ENCODE results near the gene ALDH7A1.
"Not testable (repeated sequence)": the region's sequence is repeated elsewhere in the genome, so short reads cannot be mapped to it uniquely, and the experiment has no call there.

The ALDH7A1 gene

DNA sequence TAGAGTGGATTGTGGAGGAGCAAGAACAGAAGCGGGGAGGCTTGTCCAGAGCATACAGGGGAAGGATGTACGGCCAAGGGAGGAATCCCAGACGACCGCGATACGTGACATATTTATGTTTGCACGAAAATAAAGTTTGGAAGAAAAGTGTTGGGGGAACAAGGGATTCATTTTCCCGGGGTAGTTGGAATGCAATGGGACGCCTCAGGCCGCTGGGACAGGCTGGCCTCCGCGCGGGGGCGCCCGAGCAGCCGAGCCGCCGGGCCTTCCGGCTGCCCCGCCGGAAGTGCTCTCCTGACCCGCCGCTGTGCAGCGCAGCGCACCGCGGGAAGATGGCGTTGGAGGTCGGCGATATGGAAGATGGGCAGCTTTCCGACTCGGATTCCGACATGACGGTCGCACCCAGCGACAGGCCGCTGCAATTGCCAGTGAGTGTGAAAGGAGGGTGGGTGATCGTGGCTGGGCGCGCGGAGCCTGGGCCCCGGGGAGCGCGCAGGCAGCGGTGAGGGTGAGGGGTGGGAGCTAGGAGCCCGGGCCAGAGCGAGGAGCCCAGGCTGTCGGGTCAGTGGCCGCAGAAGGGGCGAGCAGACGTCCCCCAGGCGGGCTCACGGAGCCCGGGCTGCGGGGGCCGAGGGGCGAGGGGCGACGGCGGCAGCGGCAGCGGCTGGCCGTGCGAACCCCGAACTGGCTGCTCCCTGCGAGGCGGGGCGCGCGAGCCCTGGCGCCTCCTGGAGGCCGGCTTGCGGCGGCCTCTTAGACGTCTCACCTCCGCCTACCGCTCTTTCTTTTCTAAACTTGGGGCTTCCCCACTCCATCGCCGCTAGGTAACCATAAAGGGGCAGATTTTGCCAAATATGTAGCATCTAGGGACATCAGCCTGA lies 5.9 kb upstream of the ALDH7A1 start, which contains the start of gene PHAX:
PHAX (plus strand) TSS at position 317 of the 881 bp plus-strand sequence; CDS start at position 333, 16 bp downstream.
- TF ChIP-seq, protein P1, sequence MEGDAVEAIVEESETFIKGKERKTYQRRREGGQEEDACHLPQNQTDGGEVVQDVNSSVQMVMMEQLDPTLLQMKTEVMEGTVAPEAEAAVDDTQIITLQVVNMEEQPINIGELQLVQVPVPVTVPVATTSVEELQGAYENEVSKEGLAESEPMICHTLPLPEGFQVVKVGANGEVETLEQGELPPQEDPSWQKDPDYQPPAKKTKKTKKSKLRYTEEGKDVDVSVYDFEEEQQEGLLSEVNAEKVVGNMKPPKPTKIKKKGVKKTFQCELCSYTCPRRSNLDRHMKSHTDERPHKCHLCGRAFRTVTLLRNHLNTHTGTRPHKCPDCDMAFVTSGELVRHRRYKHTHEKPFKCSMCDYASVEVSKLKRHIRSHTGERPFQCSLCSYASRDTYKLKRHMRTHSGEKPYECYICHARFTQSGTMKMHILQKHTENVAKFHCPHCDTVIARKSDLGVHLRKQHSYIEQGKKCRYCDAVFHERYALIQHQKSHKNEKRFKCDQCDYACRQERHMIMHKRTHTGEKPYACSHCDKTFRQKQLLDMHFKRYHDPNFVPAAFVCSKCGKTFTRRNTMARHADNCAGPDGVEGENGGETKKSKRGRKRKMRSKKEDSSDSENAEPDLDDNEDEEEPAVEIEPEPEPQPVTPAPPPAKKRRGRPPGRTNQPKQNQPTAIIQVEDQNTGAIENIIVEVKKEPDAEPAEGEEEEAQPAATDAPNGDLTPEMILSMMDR (IDR thresholded peaks at IDR 0.05; ENCODE audit: low read depth, low read length) = peak; percentile 92
- peak; percentile 81 for DNase-seq
- Histone ChIP-seq H3K27ac (peak within 1 kb of the TSS; percentile 78), H3K9me3 (ENCODE audit: severe bottlenecking) (peaks cover 3% of the 10 kb centered on the region), H3K36me3 (peaks cover 25% of the 10 kb centered on the region), H3K4me3 (ENCODE audit: low read depth, low read length) (peak within 1 kb of the TSS; percentile 83), H3K27me3 (ENCODE audit: insufficient read depth, low read depth, severe bottlenecking) (no peaks in the 10 kb centered on the region)

DNA sequence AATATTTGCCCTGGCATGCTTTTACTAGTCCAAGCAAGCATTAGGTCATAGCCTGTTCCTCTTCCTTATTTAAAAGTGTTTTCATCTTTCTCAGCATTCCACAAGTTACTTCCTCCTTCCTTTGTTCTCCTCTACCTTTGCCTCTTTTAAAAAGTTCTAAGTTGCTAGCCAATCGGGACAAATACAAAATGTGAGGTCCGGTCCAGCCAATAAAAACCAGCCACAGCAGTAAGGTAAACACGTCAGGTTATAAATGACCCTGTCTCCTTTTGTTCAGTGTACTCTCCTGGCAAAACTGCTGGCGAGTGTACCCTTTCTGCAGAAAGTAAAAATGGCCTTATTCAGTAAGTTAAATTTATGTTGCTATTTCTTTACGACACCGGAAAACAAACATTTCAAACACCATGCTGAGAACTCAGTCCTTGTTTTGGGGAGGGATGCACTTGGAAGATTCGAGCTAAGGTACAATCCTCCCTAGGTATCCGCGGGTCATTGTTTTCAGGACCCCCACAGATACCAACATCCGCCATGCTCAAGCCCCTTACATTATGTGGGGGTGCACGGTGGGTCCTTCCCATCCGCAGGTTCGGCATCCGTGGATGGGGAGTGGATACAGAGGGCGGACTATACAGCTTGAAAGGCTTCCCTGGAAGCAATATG lies 5.1 kb upstream of the ALDH7A1 start:
- Histone ChIP-seq H3K27ac (peak overlapping the region; percentile 78), H3K4me3 (ENCODE audit: low read depth, low read length) (peak overlapping the region; percentile 83), H3K36me3 (peaks cover 17% of the 10 kb centered on the region)
- not testable (repeated sequence) for H3K27me3 ChIP-seq (ENCODE audit: insufficient read depth, low read depth, severe bottlenecking); DNase-seq; H3K9me3 ChIP-seq (ENCODE audit: severe bottlenecking)

DNA sequence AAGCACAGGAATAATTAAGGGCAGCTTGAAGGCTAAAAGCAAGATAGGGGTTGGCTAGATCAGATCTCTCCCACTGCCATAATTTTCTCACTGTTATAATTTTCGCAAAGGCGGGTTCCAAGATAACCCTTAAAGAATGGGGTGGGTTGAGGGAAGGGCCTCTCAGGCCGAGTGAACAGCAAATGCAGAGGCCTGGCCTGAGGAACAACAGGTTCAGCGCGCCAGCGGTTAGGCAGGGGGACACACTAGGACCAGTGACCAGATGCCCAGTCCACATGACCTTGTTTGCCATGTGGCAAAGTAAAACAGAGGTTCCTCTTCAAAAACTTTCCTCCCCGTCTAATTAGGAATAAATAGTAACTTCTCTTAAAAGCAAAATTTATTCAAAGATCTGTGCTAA lies 4.5 kb upstream of the ALDH7A1 start:
- no peak for DNase-seq
- TF ChIP-seq, protein P1 (IDR thresholded peaks at IDR 0.05; ENCODE audit: low read depth, low read length) = no peak
- H3K27me3 ChIP-seq (ENCODE audit: insufficient read depth, low read depth, severe bottlenecking) = no peaks in the 10 kb centered on the region
- peaks cover 3% of the 10 kb centered on the region for H3K9me3 ChIP-seq (ENCODE audit: severe bottlenecking)
- no peak overlapping the region for H3K27ac ChIP-seq
- H3K4me3 ChIP-seq (ENCODE audit: low read depth, low read length) = no peak overlapping the region
- peaks cover 12% of the 10 kb centered on the region for H3K36me3 ChIP-seq

DNA sequence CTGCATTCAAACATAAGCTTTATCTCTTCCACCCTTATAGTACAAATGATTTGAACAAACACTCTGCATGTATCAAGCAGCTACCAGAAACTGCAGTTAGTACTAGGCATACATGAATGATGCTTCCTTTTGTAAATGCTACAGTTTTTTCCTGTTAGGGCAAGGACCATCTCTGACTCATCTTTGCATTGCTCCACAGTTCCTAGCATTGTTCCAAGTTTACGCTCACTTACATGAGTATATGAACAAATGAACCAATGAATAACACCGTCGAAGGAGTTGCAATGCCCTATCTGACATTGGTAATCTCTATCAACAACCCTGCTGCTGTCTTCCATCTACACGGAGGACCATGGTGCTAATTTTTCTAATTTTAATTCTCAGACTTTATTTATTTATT lies 2.1 kb upstream of the ALDH7A1 start:
- TF ChIP-seq, protein P1 (IDR thresholded peaks at IDR 0.05; ENCODE audit: low read depth, low read length) = no peak
- peaks cover 3% of the 10 kb centered on the region for H3K9me3 ChIP-seq (ENCODE audit: severe bottlenecking)
- no peaks in the 10 kb centered on the region; the same call in 1 of the 2 replicates for H3K36me3 ChIP-seq
- no peaks in the 10 kb centered on the region for H3K27me3 ChIP-seq (ENCODE audit: insufficient read depth, low read depth, severe bottlenecking)
- H3K27ac ChIP-seq = no peak overlapping the region
- H3K4me3 ChIP-seq (ENCODE audit: low read depth, low read length) = no peak overlapping the region
- no peak for DNase-seq

DNA sequence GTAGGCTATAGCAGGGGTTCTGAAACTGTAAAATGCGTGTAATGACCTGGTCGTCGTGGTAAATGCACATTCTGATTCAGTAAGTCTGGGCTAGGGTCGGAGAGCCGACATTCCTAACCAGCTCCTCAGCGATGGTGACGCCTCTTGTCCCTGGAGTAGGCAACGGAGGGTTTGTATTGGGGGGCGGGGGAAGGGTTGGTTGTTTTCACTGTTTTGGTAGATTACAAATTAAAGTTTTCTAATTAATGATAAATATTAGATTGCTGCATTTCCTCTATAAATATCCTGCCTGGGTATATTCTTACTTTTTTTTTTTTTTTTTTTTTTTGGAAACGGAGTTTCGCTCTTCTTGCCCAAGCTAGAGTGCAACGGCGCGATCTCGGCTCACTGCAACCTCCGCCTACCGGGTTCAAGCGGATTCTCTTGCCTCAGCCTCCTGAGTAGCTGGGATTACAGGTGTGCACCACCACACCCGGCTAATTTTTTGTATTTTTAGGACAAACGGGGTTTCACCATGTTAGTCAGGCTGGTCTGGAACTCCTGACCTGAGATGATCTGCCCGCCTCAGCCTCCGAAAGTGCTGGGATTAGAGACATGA lies 566 bp upstream of the ALDH7A1 start:
- TF ChIP-seq, protein P1 (IDR thresholded peaks at IDR 0.05; ENCODE audit: low read depth, low read length) = no peak
- H3K36me3 ChIP-seq = peaks cover under 1% of the 10 kb centered on the region; the same call in 1 of the 2 replicates
- DNase-seq = no peak
- peak overlapping the region; percentile 69 for H3K4me3 ChIP-seq (ENCODE audit: low read depth, low read length)
- peaks cover 3% of the 10 kb centered on the region for H3K9me3 ChIP-seq (ENCODE audit: severe bottlenecking)
- no peaks in the 10 kb centered on the region for H3K27me3 ChIP-seq (ENCODE audit: insufficient read depth, low read depth, severe bottlenecking)
- H3K27ac ChIP-seq = peak overlapping the region; percentile 86

DNA sequence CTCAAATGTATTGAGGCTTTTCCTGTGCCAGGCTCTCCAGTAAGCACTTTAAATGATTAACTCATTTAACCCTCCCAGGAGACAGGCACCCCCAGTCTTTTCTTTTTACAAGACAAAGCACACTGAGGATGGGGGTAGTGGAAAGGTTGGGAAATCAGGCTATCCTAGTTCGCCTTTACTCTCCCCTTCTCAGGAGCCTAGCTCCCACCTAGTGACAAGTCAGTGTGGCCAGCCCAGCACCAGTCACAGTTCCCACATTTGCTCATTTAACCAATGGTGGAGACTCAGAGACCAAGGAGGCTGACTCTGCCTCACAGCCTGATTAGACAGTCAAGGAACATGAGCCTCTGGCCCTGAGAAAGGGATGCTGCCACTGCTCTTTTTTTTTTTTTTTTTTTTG lies 3.5 kb downstream of the ALDH7A1 start:
- Histone ChIP-seq H3K4me3 (ENCODE audit: low read depth, low read length) (no peak overlapping the region), H3K36me3 (peaks cover 4% of the 10 kb centered on the region), H3K9me3 (ENCODE audit: severe bottlenecking) (no peaks in the 10 kb centered on the region), H3K27me3 (ENCODE audit: insufficient read depth, low read depth, severe bottlenecking) (no peaks in the 10 kb centered on the region), H3K27ac (no peak overlapping the region)
- DNase-seq = no peak
- TF ChIP-seq, protein P1 (IDR thresholded peaks at IDR 0.05; ENCODE audit: low read depth, low read length) = no peak
